Measurements from ENCODE around the gene MED8.
A peak's percentile ranks its signal among the peaks of the same experiment; 100 is the strongest.

Gene MED8

GRCh38 chr1:43358746-43359693, 30.6 kb downstream of the MED8 start, which contains the start of gene CDC20:
Gene CDC20 (plus strand): TSS chr1:43358981. CDS start chr1:43359216, 235 bp downstream.
- DNase-seq (ENCODE audit: low spot score): peak; percentile 93

GRCh38 chr1:43358121-43358745, 31.4 kb downstream of the MED8 start:
- peak; percentile 60 for DNase-seq (ENCODE audit: low spot score)

- DNase-seq (ENCODE audit: low spot score): no peak
Observed at GRCh38 chr1:43357251-43357650, 32.3 kb downstream of the MED8 start.

- DNase-seq (ENCODE audit: low spot score): no peak
Observed at GRCh38 chr1:43354936-43355335, 34.7 kb downstream of the MED8 start.

GRCh38 chr1:43354471-43354870, 35.1 kb downstream of the MED8 start:
- no peak for DNase-seq (ENCODE audit: low spot score)

GRCh38 chr1:43352881-43353280, 36.7 kb downstream of the MED8 start:
- DNase-seq (ENCODE audit: low spot score): no peak

GRCh38 chr1:43352351-43352705, 37.3 kb downstream of the MED8 start:
- no peak for DNase-seq (ENCODE audit: low spot score)

GRCh38 chr1:43351421-43352350, 37.9 kb downstream of the MED8 start:
- DNase-seq (ENCODE audit: low spot score): no peak

- no peak for DNase-seq (ENCODE audit: low spot score)
Observed at GRCh38 chr1:43350976-43351375, 38.6 kb downstream of the MED8 start.

GRCh38 chr1:43349594-43350306, 39.9 kb downstream of the MED8 start:
- no peak for DNase-seq (ENCODE audit: low spot score)

GRCh38 chr1:43348809-43349593, 40.6 kb downstream of the MED8 start:
- DNase-seq (ENCODE audit: low spot score): peak; percentile 47

- DNase-seq (ENCODE audit: low spot score): no peak
Observed at GRCh38 chr1:43348343-43348808, 41.2 kb downstream of the MED8 start.

GRCh38 chr1:43346636-43347035, 43.0 kb downstream of the MED8 start:
- no peak for DNase-seq (ENCODE audit: low spot score)

- DNase-seq (ENCODE audit: low spot score): no peak
Observed at GRCh38 chr1:43345120-43345519, 44.5 kb downstream of the MED8 start.

- no peak for DNase-seq (ENCODE audit: low spot score)
Observed at GRCh38 chr1:43344267-43344850, 45.2 kb downstream of the MED8 start.

- no peak for DNase-seq (ENCODE audit: low spot score)
Observed at GRCh38 chr1:43340559-43340958, 49.0 kb downstream of the MED8 start.

- DNase-seq (ENCODE audit: low spot score): no peak
Observed at GRCh38 chr1:43339584-43340232, 49.9 kb downstream of the MED8 start.

GRCh38 chr1:43338001-43338400, 51.6 kb downstream of the MED8 start:
- no peak for DNase-seq (ENCODE audit: low spot score)

- no peak for DNase-seq (ENCODE audit: low spot score)
Observed at GRCh38 chr1:43337588-43337987, 52.0 kb downstream of the MED8 start, which contains the start of gene MPL. Gene MPL (plus strand): TSS chr1:43337818. CDS start chr1:43337849, 31 bp downstream.
